Measurements from ENCODE around the gene USP5. TPM values are rescaled to one million over a fixed set of nuclear protein-coding genes. Genes with fewer than 3 reads are reported as not detected.
A peak's percentile ranks its signal among the peaks of the same experiment; 100 is the strongest.

USP5 gene
- total RNA-seq, 2 experiments from 2014 or later = 31.8 to 33.4 TPM

DNA sequence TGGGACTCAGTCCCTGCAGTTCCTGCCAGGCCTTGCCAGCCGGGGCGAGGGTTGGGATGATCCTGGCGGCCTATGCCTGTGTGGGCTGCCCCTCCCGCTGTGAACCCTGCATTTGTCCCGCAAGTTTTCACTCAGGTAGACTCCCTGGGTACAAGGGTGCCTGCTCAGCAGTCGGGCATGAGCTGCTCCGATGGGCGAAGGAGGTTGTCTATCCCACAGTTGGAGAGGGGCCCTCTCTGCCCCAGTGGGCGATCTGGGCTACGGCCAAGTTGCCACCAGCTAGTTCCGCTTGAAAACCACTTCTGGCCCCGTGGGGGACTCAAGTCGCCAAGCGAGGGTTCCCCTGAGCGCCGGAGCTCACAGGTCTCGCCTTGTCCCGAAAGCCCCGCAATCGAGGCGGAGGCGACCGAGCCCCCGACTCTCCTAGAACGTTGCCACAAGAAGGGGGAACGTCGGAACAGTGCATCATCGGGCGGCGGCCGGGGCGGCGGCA, 15.0 kb downstream of the USP5 start:
- Histone ChIP-seq H3K9me3 (ENCODE audit: control insufficient read depth in 1 of 2, insufficient read depth in 1 of 2, low read length in 2 of 2) (no peaks in the 10 kb centered on the region), H3K27ac (ENCODE audit: low read depth in 1 of 2, low read length in 2 of 2) (peak overlapping the region; percentile 73 to 78), H3K4me1 (ENCODE audit: insufficient read depth, low read length) (peaks cover 46% of the 10 kb centered on the region), H3K36me3 (ENCODE audit: insufficient read depth, low read length) (peaks cover 52% of the 10 kb centered on the region), H3K4me3 (ENCODE audit: low read length) (peak overlapping the region; percentile 68), H3K27me3 (ENCODE audit: control insufficient read depth in 1 of 2, insufficient read depth in 2 of 2, low read length in 2 of 2) (no peaks in the 10 kb centered on the region)
- TF ChIP-seq, protein P1, sequence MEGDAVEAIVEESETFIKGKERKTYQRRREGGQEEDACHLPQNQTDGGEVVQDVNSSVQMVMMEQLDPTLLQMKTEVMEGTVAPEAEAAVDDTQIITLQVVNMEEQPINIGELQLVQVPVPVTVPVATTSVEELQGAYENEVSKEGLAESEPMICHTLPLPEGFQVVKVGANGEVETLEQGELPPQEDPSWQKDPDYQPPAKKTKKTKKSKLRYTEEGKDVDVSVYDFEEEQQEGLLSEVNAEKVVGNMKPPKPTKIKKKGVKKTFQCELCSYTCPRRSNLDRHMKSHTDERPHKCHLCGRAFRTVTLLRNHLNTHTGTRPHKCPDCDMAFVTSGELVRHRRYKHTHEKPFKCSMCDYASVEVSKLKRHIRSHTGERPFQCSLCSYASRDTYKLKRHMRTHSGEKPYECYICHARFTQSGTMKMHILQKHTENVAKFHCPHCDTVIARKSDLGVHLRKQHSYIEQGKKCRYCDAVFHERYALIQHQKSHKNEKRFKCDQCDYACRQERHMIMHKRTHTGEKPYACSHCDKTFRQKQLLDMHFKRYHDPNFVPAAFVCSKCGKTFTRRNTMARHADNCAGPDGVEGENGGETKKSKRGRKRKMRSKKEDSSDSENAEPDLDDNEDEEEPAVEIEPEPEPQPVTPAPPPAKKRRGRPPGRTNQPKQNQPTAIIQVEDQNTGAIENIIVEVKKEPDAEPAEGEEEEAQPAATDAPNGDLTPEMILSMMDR (IDR thresholded peaks at IDR 0.05) = no peak
- intact Hi-C loops (cut with DNase I, micrococcal nuclease) = loop anchor here (2.0 to 5.0 kb wide), 2 partner anchors 14 to 75 kb away; partner anchors contain the start of genes C12orf57 (in 1 of the 2), RNU7-1 (in 1 of the 2) and USP5 (in 1 of the 2)
- no peaks in the 10 kb centered on the region for H3K27me3 Mint-ChIP-seq
- POLR2A ChIA-PET = interaction anchor here (0.9 to 5.7 kb wide), 14 partner anchors 13 to 241 kb away, joined by 3 to 90 read pairs (median 6); partner anchors contain the start of genes C12orf57, CDCA3, COPS7A and ENO2
- peaks cover 54% of the 10 kb centered on the region for H3K36me3 Mint-ChIP-seq (ENCODE audit: low read depth)
- H3K27ac Mint-ChIP-seq = peak overlapping the region; percentile 80
- CTCF ChIA-PET = interaction anchor here (1.5 to 10.3 kb wide), 4 partner anchors 15 to 94 kb away, joined by 3 to 153 read pairs (median 24); partner anchors contain the start of genes CDCA3 and USP5
- H3K4me3 Mint-ChIP-seq = peak overlapping the region; percentile 94
- H3K4me1 Mint-ChIP-seq (ENCODE audit: low read depth) = peaks cover 49% of the 10 kb centered on the region
- H3K9me3 Mint-ChIP-seq = no peaks in the 10 kb centered on the region
- peak; percentile 5 for ATAC-seq (ENCODE audit: poor library complexity)
- no peak for DNase-seq

DNA sequence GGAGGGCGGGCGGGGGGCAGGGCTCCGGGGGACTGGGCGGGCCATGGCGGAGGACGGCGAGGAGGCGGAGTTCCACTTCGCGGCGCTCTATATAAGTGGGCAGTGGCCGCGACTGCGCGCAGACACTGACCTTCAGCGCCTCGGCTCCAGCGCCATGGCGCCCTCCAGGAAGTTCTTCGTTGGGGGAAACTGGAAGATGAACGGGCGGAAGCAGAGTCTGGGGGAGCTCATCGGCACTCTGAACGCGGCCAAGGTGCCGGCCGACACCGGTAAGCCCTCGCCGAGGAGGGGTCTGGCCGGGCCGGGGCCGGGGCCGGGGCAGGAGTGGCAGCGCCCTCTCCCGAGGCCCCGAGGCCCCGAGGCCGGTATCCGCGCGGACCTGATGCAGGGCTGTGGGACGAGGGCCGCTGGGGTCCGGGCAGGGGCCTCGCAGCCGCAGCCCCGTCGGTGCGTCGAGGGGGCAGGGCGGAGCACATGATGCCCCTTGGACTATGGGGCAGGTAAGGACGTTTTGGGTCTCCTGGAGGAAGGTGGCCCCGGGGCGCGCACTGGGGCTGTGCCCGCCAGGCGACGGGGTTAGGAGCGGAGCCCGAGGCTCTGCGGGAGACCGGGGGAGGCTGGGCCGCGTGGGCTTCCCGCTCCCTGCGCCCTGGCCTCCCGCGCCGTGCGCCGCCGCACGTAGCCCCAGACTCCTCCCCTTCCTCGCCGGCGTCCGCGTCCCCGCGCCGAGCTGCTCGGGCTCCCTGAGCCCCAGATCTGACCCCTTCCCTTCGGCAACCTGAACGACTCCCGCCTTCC, 15.7 kb downstream of the USP5 start, which contains the start of gene TPI1:
TSS of gene TPI1 (plus strand) at position 119 of the 798 bp plus-strand sequence. CDS start at position 155, 36 bp downstream.
- TF ChIP-seq, protein P1 (IDR thresholded peaks at IDR 0.05) = no peak
- Mint-ChIP-seq H3K27ac (peak within 1 kb of the TSS; percentile 80), H3K27me3 (no peaks in the 10 kb centered on the region), H3K4me1 (ENCODE audit: low read depth) (peaks cover 56% of the 10 kb centered on the region), H3K9me3 (no peaks in the 10 kb centered on the region), H3K4me3 (peak within 1 kb of the TSS; percentile 94), H3K36me3 (ENCODE audit: low read depth) (peaks cover 56% of the 10 kb centered on the region)
- Histone ChIP-seq H3K27me3 (ENCODE audit: control insufficient read depth in 1 of 2, insufficient read depth in 2 of 2, low read length in 2 of 2) (no peaks in the 10 kb centered on the region), H3K36me3 (ENCODE audit: insufficient read depth, low read length) (peaks cover 46% of the 10 kb centered on the region), H3K27ac (ENCODE audit: low read depth in 1 of 2, low read length in 2 of 2) (peak within 1 kb of the TSS; percentile 73 to 78), H3K9me3 (ENCODE audit: control insufficient read depth in 1 of 2, insufficient read depth in 1 of 2, low read length in 2 of 2) (no peaks in the 10 kb centered on the region), H3K4me3 (ENCODE audit: low read length) (peak within 1 kb of the TSS; percentile 68), H3K4me1 (ENCODE audit: insufficient read depth, low read length) (peaks cover 53% of the 10 kb centered on the region)
- CTCF ChIA-PET = interaction anchor here (1.1 to 10.3 kb wide), 5 partner anchors 15 to 150 kb away, joined by 3 to 153 read pairs (median 6); partner anchors contain the start of genes CDCA3, LPCAT3 and USP5
- DNase-seq = peak; percentile 55 to 88 (median 72)
- peak; percentile 64 for ATAC-seq (ENCODE audit: poor library complexity)
- POLR2A ChIA-PET = interaction anchor here (1.0 to 5.7 kb wide), 15 partner anchors 14 to 240 kb away, joined by 3 to 90 read pairs (median 6); partner anchors contain the start of genes C12orf57, CDCA3, COPS7A and ENO2
- intact Hi-C loops (cut with DNase I, micrococcal nuclease) = loop anchor here (2.0 to 5.0 kb wide), 5 partner anchors 15 to 245 kb away; partner anchors contain the start of genes C12orf57 (in 1 of the 2), C1R (in 1 of the 2), RNU7-1 (in 1 of the 2) and USP5 (in 1 of the 2)
